WTC11 (cell line): ENCODE data around the gene WBP2.

Source experiments
- ATF6 ChIP-seq: sonication (generic); formaldehyde crosslinking; IDR thresholded peaks from 2 replicates; pipeline ENCODE4 v1.8.1; 2023; ENCODE audit warnings: mild to moderate bottlenecking, missing genetic modification reagents
- CTCF ChIP-seq: fragments of 200-600 bp; IDR thresholded peaks from 2 replicates; pipeline ENCODE4 v1.8.0; 2022; ENCODE audit warnings: antibody characterized with exemption
- ESRRA ChIP-seq: sonication (generic); formaldehyde crosslinking; IDR thresholded peaks from 2 replicates; pipeline ENCODE4 v1.8.1; 2022; ENCODE audit warnings: mild to moderate bottlenecking, missing genetic modification reagents, borderline replicate concordance
- FOXP4 ChIP-seq: sonication (generic); formaldehyde crosslinking; IDR thresholded peaks from 2 replicates; pipeline ENCODE4 v1.8.0; 2022; ENCODE audit warnings: mild to moderate bottlenecking, missing genetic modification reagents
- GABPB1 ChIP-seq: sonication (generic); formaldehyde crosslinking; IDR thresholded peaks from 2 replicates; pipeline ENCODE4 v1.8.1; 2023; ENCODE audit warnings: mild to moderate bottlenecking, missing genetic modification reagents
- NR1H2 ChIP-seq: sonication (generic); formaldehyde crosslinking; IDR thresholded peaks from 2 replicates; pipeline ENCODE4 v1.9.0; 2021; ENCODE audit warnings: mild to moderate bottlenecking, moderate library complexity, missing genetic modification reagents
- SMAD3 ChIP-seq: sonication (generic); formaldehyde crosslinking; IDR thresholded peaks from 2 replicates; pipeline ENCODE4 v1.8.0; 2022; ENCODE audit warnings: missing genetic modification reagents, mild to moderate bottlenecking, borderline replicate concordance
- ZNF263 ChIP-seq: sonication (generic); formaldehyde crosslinking; IDR thresholded peaks from 2 replicates; pipeline ENCODE4 v1.8.1; 2022; ENCODE audit warnings: low read depth, mild to moderate bottlenecking, moderate library complexity, missing genetic modification reagents

GRCh38 chr17:75891605-75892555 lies 36.7 kb upstream of the WBP2 start:
- TF ChIP-seq GABPB1 (CRISPR knock-in tag), result no peak
- no peak for TF ChIP-seq NR1H2 (CRISPR knock-in tag)
- no peak for TF ChIP-seq CTCF
- no peak for TF ChIP-seq FOXP4 (CRISPR knock-in tag)
- TF ChIP-seq ATF6 (CRISPR knock-in tag), result no peak
- no peak for TF ChIP-seq ESRRA (CRISPR knock-in tag)
- no peak for TF ChIP-seq SMAD3 (CRISPR knock-in tag)
- no peak for TF ChIP-seq ZNF263 (CRISPR knock-in tag)
